IMR-90 (cell line): Measurements from ENCODE around the gene ALCAM. TPM values are rescaled to one million over a fixed set of nuclear protein-coding genes. Genes with fewer than 3 reads are reported as not detected.

ENCODE experiments used
- ATAC-seq: fragments of 200-7000 bp; cut with Tn5 transposase; 2 replicates; pipeline ENCODE4 v1.9.1; 2020; ENCODE audit warnings: low read depth, mild to moderate bottlenecking, moderate library complexity
- BruUV-seq: library from RNA; stranded (reverse); fragments of 400-500 nt; replicated peaks from 2 replicates; lab custom pipeline; 2021; lab: Mats Ljungman, UMichigan
- CTCF ChIA-PET: fragments of 300-600 bp; formaldehyde crosslinking; extraction: SDS; loops from one replicate; lab custom pipeline; 2021; ENCODE audit warnings: antibody characterized with exemption; lab: Yijun Ruan, JAX
- POLR2A ChIA-PET: fragments of 300-600 bp; sonication (Branson Sonifier 250); formaldehyde crosslinking; loops from one replicate; lab custom pipeline; 2022; ENCODE audit warnings: antibody characterized with exemption; ENCODE audit not compliant: unreplicated experiment; lab: Charles Lee
- DNase-seq: peaks from one replicate; pipeline ENCODE4 v3.0.0; 2013
- H2AFZ ChIP-seq: replicated peaks from 2 replicates; pipeline ENCODE3; 2013; ENCODE audit warnings: low read length, mild to moderate bottlenecking; ENCODE audit not compliant: poor library complexity
- H2AK5ac ChIP-seq: 2 replicates; pipeline ENCODE4 v1.6.1; 2013; ENCODE audit warnings: low read depth, low read length, inconsistent platforms
- H2AK9ac ChIP-seq: replicated peaks from 2 replicates; pipeline ENCODE3; 2013; ENCODE audit warnings: mild to moderate bottlenecking, low read depth, low read length, moderate library complexity; ENCODE audit not compliant: poor library complexity
- H2BK120ac ChIP-seq: 2 replicates; pipeline ENCODE4 v1.6.1; 2013; ENCODE audit warnings: low read depth, low read length, inconsistent platforms
- H2BK15ac ChIP-seq: 3 replicates; pipeline ENCODE4 v1.6.1; 2013; ENCODE audit warnings: low read depth, low read length, inconsistent platforms
- H2BK20ac ChIP-seq: 2 replicates; pipeline ENCODE4 v1.6.1; 2013; ENCODE audit warnings: low read depth, mild to moderate bottlenecking, inconsistent platforms, low read length, moderate library complexity
- H2BK5ac ChIP-seq: 2 replicates; pipeline ENCODE4 v1.6.1; 2013; ENCODE audit warnings: mild to moderate bottlenecking, low read depth, low read length, inconsistent platforms; ENCODE audit not compliant: poor library complexity, severe bottlenecking
- H3K14ac ChIP-seq: replicated peaks from 2 replicates; pipeline ENCODE4 v1.6.1; 2013; ENCODE audit warnings: low read depth, low read length, inconsistent platforms
- H3K18ac ChIP-seq: 2 replicates; pipeline ENCODE4 v1.6.1; 2013; ENCODE audit warnings: low read depth, low read length, control low read depth
- H3K23ac ChIP-seq: 2 replicates; pipeline ENCODE4 v1.6.1; 2013; ENCODE audit warnings: low read depth, low read length, inconsistent platforms
- H3K27ac ChIP-seq: 2 replicates; pipeline ENCODE4 v1.5.1; 2013; ENCODE audit warnings: mild to moderate bottlenecking, control low read depth, low read length; ENCODE audit not compliant: insufficient read depth
- H3K27me3 ChIP-seq: 2 replicates; pipeline ENCODE4 v1.6.1; 2013; ENCODE audit warnings: low read length; ENCODE audit not compliant: control insufficient read depth, insufficient read depth
- H3K36me3 ChIP-seq: 2 replicates; pipeline ENCODE4 v1.6.1; 2013; ENCODE audit warnings: low read length, mixed read lengths; ENCODE audit not compliant: control insufficient read depth, insufficient read depth
- H3K4ac ChIP-seq: 2 replicates; pipeline ENCODE4 v1.6.1; 2013; ENCODE audit warnings: low read depth, low read length, inconsistent platforms
- H3K4me1 ChIP-seq: 2 replicates; pipeline ENCODE4 v1.6.1; 2013; ENCODE audit warnings: low read length, mixed read lengths; ENCODE audit not compliant: control insufficient read depth, insufficient read depth
- H3K4me2 ChIP-seq: 2 replicates; pipeline ENCODE4 v1.6.1; 2013; ENCODE audit warnings: low read depth, mild to moderate bottlenecking, control low read depth, low read length, moderate library complexity
- H3K4me3 ChIP-seq: 2 replicates; pipeline ENCODE4 v1.5.1; 2013; ENCODE audit warnings: low read depth, mild to moderate bottlenecking, control low read depth, low read length, moderate library complexity; ENCODE audit not compliant: insufficient read depth
- H3K56ac ChIP-seq: 2 replicates; pipeline ENCODE4 v1.6.1; 2013; ENCODE audit warnings: low read length, inconsistent platforms; ENCODE audit not compliant: insufficient read depth; ENCODE audit errors: extremely low read depth
- H3K79me1 ChIP-seq, 2 experiments: 2 replicates each; pipeline ENCODE4 v1.6.1; 2013; ENCODE audit warnings: low read length in 2 of 2, inconsistent platforms in 1 of 2, low read depth in 1 of 2
- H3K9ac ChIP-seq: 2 replicates; pipeline ENCODE4 v1.6.1; 2013; ENCODE audit warnings: low read depth, low read length, control low read depth
- H3K9me1 ChIP-seq: 2 replicates; pipeline ENCODE4 v1.6.1; 2013; ENCODE audit warnings: low read length, inconsistent platforms; ENCODE audit not compliant: insufficient read depth
- H3K9me3 ChIP-seq: 2 replicates; pipeline ENCODE4 v1.6.1; 2013; ENCODE audit warnings: low read length; ENCODE audit not compliant: control insufficient read depth, insufficient read depth
- H4K20me1 ChIP-seq: 2 replicates; pipeline ENCODE4 v1.6.1; 2013; ENCODE audit warnings: low read length, inconsistent platforms; ENCODE audit not compliant: insufficient read depth
- H4K5ac ChIP-seq: 2 replicates; pipeline ENCODE4 v1.6.1; 2013; ENCODE audit warnings: mild to moderate bottlenecking, low read depth, low read length, control low read depth
- H4K8ac ChIP-seq, 2 experiments: 2 replicates each; pipeline ENCODE4 v1.6.1; 2013; ENCODE audit warnings: low read depth in 2 of 2, low read length in 2 of 2, control low read depth in 1 of 2, inconsistent platforms in 1 of 2
- H4K91ac ChIP-seq: 2 replicates; pipeline ENCODE4 v1.6.1; 2013; ENCODE audit warnings: low read depth, low read length, inconsistent platforms; ENCODE audit not compliant: insufficient read depth
- BHLHE40 ChIP-seq: fragments of 150-350 bp; IDR thresholded peaks from 2 replicates; pipeline ENCODE4 v1.6.1; 2016; ENCODE audit warnings: mild to moderate bottlenecking, low read depth, low read length
- MAZ ChIP-seq: IDR thresholded peaks from 2 replicates; pipeline ENCODE4 v1.6.1; 2012; ENCODE audit warnings: low read depth, mild to moderate bottlenecking, low read length, improper control_type of control experiment, moderate library complexity, borderline replicate concordance
- RAD21 ChIP-seq: IDR thresholded peaks from 2 replicates; pipeline ENCODE4 v1.6.1; 2012; ENCODE audit warnings: low read length, improper control_type of control experiment
- RFX5 ChIP-seq: IDR thresholded peaks from 2 replicates; pipeline ENCODE4 v1.8.0; 2012; ENCODE audit warnings: low read depth, mild to moderate bottlenecking, low read length, moderate library complexity
- WGBS, 2 experiments: methylation state at CpG; one replicate each; pipeline versions ENCODE4 v1.1.5 to v1.1.7; 2013; ENCODE audit warnings: missing lambda C conversion rate in 2 of 2; ENCODE audit not compliant: insufficient read length in 1 of 2; ENCODE audit errors: extremely low coverage in 2 of 2; 5-methylcytosine and 5-hydroxymethylcytosine counted together
- dilution Hi-C: fragments of 300-500 bp; cut with HindIII; formaldehyde crosslinking; loops from one replicate; pipeline ENCODE4 v1.14.3; 2018; ENCODE audit warnings: low sequenced_read_pairs; ENCODE audit not compliant: unreplicated experiment
- in situ Hi-C: fragments of 300-500 bp; cut with MboI; formaldehyde crosslinking; loops from 3 replicates; pipeline ENCODE4 v1.14.3; 2019; ENCODE audit warnings: low sequenced_read_pairs, inconsistent platforms, mixed read lengths
- intact Hi-C: fragments of 100-400 bp; cut with micrococcal nuclease; formaldehyde crosslinking; loops from 2 replicates; pipeline ENCODE4 v1.10.0; 2022
- polyA plus RNA-seq, 3 experiments: library from polyadenylated mRNA; depleted of rRNA; stranded (reverse); fragments of >200 nt; gene quantifications; 2 replicates each; pipeline ENCODE4 v1.2.3, GENCODE V29; 2012; ENCODE audit warnings: low replicate concordance in 1 of 3
- total RNA-seq: library from RNA; depleted of rRNA; stranded (reverse); fragments of >200 nt; gene quantifications from 2 replicates; pipeline ENCODE4 v1.2.3, GENCODE V29; 2012
- TF ChIP-seq, protein P1 (sequence below): conservative IDR thresholded peaks from 2 replicates; pipeline ENCODE4 v1.5.1; 2012; ENCODE audit warnings: mild to moderate bottlenecking, low read depth, low read length, improper control_type of control experiment

Gene ALCAM
- total and polyA plus RNA-seq, 2 of the 4 experiments (the other 2 are of a cell fraction): 117 to 423 TPM

DNA sequence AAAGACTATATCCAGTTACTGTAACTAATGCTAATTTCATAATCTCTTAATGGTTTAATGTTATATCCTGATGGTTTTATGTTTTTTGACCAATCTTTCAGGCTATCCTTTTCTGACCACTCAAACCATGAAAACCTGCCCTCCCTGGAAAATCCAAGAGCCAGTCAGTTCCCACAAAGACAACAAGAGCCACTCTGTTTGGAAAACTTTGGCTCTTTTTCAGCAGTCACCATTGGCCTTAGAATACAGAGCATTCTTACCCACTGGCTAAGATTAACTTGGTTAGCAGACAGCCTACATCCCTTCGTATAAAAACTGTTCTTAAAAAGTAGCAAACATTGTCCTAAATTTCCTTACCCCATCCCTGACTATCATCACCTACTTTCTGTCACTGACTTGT, 32.9 kb downstream of the ALCAM start:
- H3K56ac ChIP-seq: no peak overlapping the region
- H3K4me3 ChIP-seq: no peak overlapping the region
- no peak overlapping the region for H3K4me2 ChIP-seq
- no peak overlapping the region for H3K14ac ChIP-seq
- no peak overlapping the region for H3K23ac ChIP-seq
- no peak overlapping the region for H4K8ac ChIP-seq
- no peak overlapping the region for H2BK20ac ChIP-seq
- no peak overlapping the region for H2AK9ac ChIP-seq
- H3K9ac ChIP-seq: no peak overlapping the region
- CTCF ChIA-PET: no interaction called here
- ATAC-seq (no peak), DNase-seq (no peak)
- no peak overlapping the region for H4K5ac ChIP-seq
- peaks cover 9% of the 10 kb centered on the region for H3K9me1 ChIP-seq
- no peak overlapping the region for H3K27ac ChIP-seq
- H3K36me3 ChIP-seq: peaks cover 3% of the 10 kb centered on the region; the same call in 1 of the 2 replicates
- no TSS peak for BruUV-seq
- peaks cover 29 to 52% of the 10 kb centered on the region in 2 experiments for H3K79me1 ChIP-seq
- no peaks in the 10 kb centered on the region for H3K27me3 ChIP-seq
- H3K4ac ChIP-seq: no peak overlapping the region
- H4K20me1 ChIP-seq: peaks cover 8% of the 10 kb centered on the region; the same call in 1 of the 2 replicates
- no peak overlapping the region for H4K91ac ChIP-seq
- H2BK15ac ChIP-seq: no peak overlapping the region
- no peak overlapping the region for H2BK120ac ChIP-seq
- in situ Hi-C loops: no loop called here
- H3K18ac ChIP-seq: no peak overlapping the region
- H2BK5ac ChIP-seq: no peak overlapping the region
- POLR2A ChIA-PET: no interaction called here
- intact Hi-C loops: loop anchor here (2.0 kb wide), 1 partner anchor 15 kb away; no protein-coding TSS in a partner anchor
- no peak overlapping the region for H2AFZ ChIP-seq
- TF ChIP-seq, protein P1, sequence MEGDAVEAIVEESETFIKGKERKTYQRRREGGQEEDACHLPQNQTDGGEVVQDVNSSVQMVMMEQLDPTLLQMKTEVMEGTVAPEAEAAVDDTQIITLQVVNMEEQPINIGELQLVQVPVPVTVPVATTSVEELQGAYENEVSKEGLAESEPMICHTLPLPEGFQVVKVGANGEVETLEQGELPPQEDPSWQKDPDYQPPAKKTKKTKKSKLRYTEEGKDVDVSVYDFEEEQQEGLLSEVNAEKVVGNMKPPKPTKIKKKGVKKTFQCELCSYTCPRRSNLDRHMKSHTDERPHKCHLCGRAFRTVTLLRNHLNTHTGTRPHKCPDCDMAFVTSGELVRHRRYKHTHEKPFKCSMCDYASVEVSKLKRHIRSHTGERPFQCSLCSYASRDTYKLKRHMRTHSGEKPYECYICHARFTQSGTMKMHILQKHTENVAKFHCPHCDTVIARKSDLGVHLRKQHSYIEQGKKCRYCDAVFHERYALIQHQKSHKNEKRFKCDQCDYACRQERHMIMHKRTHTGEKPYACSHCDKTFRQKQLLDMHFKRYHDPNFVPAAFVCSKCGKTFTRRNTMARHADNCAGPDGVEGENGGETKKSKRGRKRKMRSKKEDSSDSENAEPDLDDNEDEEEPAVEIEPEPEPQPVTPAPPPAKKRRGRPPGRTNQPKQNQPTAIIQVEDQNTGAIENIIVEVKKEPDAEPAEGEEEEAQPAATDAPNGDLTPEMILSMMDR: no peak
- no peak for TF ChIP-seq BHLHE40
- no peak for TF ChIP-seq RFX5
- TF ChIP-seq RAD21: no peak
- no peak for TF ChIP-seq MAZ
- WGBS, 2 experiments: no CpG with 5 or more reads among the region's 1 CpG
- H3K9me3 ChIP-seq: no peaks in the 10 kb centered on the region
- peaks cover 5% of the 10 kb centered on the region for H3K4me1 ChIP-seq
- H2AK5ac ChIP-seq: no peak overlapping the region
- dilution Hi-C loops: no loop called here
